WERI-Rb-1 (cell line): ENCODE data around the gene PITX2.

Experiments used
- DNase-seq: peaks from one replicate; pipeline ENCODE4 v3.0.0-alpha.2; 2020
- H3K27ac ChIP-seq: fragments of 250-450 bp; sonication (Bioruptor Pico); 2 replicates; pipeline ENCODE4 v1.5.1; 2020; ENCODE audit warnings: mild to moderate bottlenecking, moderate library complexity
- H3K27me3 ChIP-seq: fragments of 250-450 bp; sonication (Bioruptor Pico); 2 replicates; pipeline ENCODE4 v1.5.1; 2021; ENCODE audit warnings: mild to moderate bottlenecking, low read depth, moderate library complexity; ENCODE audit not compliant: insufficient read depth, severe bottlenecking
- H3K36me3 ChIP-seq: fragments of 250-450 bp; sonication (Bioruptor Pico); 2 replicates; pipeline ENCODE4 v1.5.1; 2020; ENCODE audit warnings: mild to moderate bottlenecking, moderate library complexity
- H3K4me3 ChIP-seq: 2 replicates; pipeline ENCODE4 v1.5.1; 2011; ENCODE audit warnings: low read depth, mild to moderate bottlenecking, control low read depth, low read length
- H3K9me3 ChIP-seq: fragments of 250-450 bp; sonication (Bioruptor Pico); 2 replicates; pipeline ENCODE4 v1.5.1; 2021; ENCODE audit warnings: mild to moderate bottlenecking, moderate library complexity; ENCODE audit not compliant: severe bottlenecking
- TF ChIP-seq, protein P1 (sequence below): IDR thresholded peaks from 2 replicates; pipeline ENCODE4 v1.5.1; 2011; ENCODE audit warnings: low read depth, mild to moderate bottlenecking, control low read depth, inconsistent platforms, low read length

Gene PITX2

DNA sequence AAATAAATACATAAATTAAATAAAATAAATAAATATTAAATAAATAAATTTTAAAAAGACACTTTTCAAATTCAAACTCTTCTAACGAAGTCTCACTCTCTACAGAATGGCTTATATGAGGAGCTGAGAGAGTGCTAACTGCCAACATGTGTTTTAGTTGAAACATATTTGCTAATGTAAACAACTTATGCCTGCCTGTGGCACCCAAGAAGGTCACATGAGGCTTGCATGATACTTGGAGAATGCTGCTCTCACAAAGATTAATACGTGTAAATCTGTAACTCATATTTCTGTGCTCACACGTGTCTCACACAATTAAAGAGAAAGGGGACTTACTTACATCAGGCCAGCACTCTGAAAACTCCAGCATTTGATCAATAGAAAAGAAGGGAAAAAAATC, 43.2 kb upstream of the PITX2 start:
- TF ChIP-seq, protein P1, sequence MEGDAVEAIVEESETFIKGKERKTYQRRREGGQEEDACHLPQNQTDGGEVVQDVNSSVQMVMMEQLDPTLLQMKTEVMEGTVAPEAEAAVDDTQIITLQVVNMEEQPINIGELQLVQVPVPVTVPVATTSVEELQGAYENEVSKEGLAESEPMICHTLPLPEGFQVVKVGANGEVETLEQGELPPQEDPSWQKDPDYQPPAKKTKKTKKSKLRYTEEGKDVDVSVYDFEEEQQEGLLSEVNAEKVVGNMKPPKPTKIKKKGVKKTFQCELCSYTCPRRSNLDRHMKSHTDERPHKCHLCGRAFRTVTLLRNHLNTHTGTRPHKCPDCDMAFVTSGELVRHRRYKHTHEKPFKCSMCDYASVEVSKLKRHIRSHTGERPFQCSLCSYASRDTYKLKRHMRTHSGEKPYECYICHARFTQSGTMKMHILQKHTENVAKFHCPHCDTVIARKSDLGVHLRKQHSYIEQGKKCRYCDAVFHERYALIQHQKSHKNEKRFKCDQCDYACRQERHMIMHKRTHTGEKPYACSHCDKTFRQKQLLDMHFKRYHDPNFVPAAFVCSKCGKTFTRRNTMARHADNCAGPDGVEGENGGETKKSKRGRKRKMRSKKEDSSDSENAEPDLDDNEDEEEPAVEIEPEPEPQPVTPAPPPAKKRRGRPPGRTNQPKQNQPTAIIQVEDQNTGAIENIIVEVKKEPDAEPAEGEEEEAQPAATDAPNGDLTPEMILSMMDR, result no peak
- DNase-seq, result no peak
- H3K27ac ChIP-seq, result no peak overlapping the region
- H3K27me3 ChIP-seq, result peaks cover 35% of the 10 kb centered on the region
- no peak overlapping the region for H3K4me3 ChIP-seq
- H3K9me3 ChIP-seq, result no peaks in the 10 kb centered on the region
- H3K36me3 ChIP-seq, result no peaks in the 10 kb centered on the region

DNA sequence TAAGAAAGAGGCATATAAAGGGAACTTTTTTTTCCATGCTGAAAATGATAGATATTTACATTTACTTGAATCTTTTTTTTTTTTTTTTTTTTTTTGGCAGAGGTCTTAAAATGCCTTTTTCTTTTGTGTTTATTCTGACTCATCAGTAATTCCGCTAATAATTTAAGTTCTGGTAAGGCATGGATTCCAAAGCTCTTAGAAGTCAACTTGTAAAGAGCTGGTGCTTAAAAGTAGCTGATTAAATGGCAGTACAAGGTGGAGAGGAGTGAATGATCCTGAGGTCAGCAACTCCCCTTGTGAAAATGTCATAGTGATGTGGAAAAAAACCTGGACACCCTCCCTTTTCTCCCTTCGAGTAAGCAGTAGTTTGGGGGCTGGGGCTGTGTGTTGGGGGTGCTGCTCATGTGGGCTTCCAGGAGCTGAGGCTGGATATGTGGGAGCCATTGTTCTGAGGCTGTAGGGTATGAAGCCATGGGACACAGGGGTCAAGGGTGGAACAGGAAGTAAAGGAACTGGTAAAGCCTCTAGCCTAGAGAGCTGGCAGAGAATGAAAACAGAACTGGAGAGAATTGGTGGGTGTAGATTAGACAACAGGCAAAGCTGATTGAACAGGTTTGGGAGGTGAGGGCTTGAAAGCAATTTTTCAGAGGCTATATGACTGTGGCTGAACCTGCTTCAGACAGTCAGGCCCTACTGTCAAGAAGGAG, 41.0 kb upstream of the PITX2 start:
- Histone ChIP-seq H3K9me3 (no peaks in the 10 kb centered on the region), H3K27me3 (peaks cover 30% of the 10 kb centered on the region), H3K36me3 (no peaks in the 10 kb centered on the region), H3K27ac (no peak overlapping the region), H3K4me3 (no peak overlapping the region)
- TF ChIP-seq, protein P1, result no peak
- DNase-seq, result no peak

DNA sequence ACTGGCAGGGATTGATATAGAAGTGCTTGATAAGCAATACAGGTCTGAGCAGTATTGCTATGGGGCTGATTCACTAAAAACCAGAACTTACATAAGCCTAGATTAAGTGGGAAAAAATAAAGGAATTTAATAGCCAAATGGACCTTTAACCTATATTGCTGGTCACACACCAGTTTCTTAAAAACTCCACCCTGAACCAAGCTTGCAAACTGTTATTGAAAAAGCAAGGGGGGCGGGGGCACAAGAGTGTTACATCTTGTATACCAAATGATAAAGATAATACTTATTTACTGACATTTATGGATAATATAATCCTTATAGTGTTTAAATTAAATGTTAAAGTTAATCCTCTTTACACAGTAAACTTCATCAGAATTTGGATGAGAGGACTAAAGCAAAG, 40.3 kb upstream of the PITX2 start:
- TF ChIP-seq, protein P1, result no peak
- DNase-seq, result no peak
- Histone ChIP-seq H3K9me3 (no peaks in the 10 kb centered on the region), H3K27me3 (peaks cover 30% of the 10 kb centered on the region), H3K27ac (no peak overlapping the region), H3K4me3 (no peak overlapping the region), H3K36me3 (no peaks in the 10 kb centered on the region)

DNA sequence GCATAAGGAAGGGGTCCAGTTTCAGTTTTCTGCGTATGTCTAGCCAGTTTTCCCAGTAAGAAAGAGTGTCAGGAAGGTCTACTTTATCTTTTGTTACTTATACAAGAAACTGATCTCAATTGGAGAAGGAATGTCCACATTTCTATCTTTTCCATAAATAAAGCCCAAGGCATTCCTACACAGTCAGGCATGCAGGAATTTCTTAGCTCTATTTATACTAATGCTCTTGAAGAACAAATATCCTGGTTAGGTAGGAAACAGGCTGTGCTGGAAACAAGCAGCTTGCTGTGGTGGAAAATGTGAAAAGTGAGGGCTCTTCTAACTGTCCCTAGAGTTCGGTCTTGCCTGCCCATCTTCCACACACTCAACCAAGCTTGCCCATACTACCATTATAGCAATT, 37.9 kb upstream of the PITX2 start:
- Histone ChIP-seq H3K27me3 (peaks cover 49% of the 10 kb centered on the region), H3K9me3 (no peaks in the 10 kb centered on the region), H3K36me3 (no peaks in the 10 kb centered on the region), H3K27ac (no peak overlapping the region), H3K4me3 (no peak overlapping the region)
- TF ChIP-seq, protein P1, result no peak
- DNase-seq, result no peak

DNA sequence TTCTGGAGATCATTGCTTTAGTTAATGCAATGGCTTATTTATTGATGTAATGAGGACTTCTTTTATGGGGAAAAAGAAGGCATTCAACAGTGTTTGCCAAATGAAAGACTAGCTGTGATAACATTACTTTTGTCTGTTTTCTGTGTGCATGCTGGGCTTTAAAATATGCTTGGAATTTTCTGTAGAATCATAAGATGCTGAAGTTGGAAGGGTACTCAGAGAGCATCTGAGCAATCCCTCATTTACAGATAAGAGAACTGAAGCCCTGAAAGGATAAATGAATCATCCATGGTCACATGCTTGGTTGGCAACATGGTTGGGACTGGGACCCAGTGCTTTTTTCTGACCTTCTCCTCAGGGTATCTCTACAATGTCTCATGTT, 31.4 kb upstream of the PITX2 start:
- TF ChIP-seq, protein P1, result no peak
- H3K4me3 ChIP-seq, result no peak overlapping the region
- no peak for DNase-seq
- H3K36me3 ChIP-seq, result no peaks in the 10 kb centered on the region
- no peak overlapping the region for H3K27ac ChIP-seq
- peaks cover 89% of the 10 kb centered on the region for H3K27me3 ChIP-seq
- H3K9me3 ChIP-seq, result no peaks in the 10 kb centered on the region
